SU-DHL-6 (cell line): ENCODE data around the gene YWHAQ.
A peak's percentile ranks its signal among the peaks of the same experiment; 100 is the strongest.
"Not testable (repeated sequence)": the region's sequence is repeated elsewhere in the genome, so short reads cannot be mapped to it uniquely, and the experiment has no call there.

Source experiments
- H2AFZ ChIP-seq: fragments of 200-600 bp; sonication (generic); 2 replicates; pipeline ENCODE4 v1.6.1; 2014; ENCODE audit warnings: low read depth, mild to moderate bottlenecking, moderate library complexity, mixed read lengths, antibody characterized with exemption, low read length; ENCODE audit not compliant: severe bottlenecking
- H3F3A ChIP-seq: fragments of 200-600 bp; shearing (Covaris generic); 2 replicates; pipeline ENCODE4 v1.6.0; 2016; ENCODE audit warnings: antibody characterized with exemption, mild to moderate bottlenecking; ENCODE audit not compliant: insufficient read depth
- H3K27ac ChIP-seq: fragments of 200-600 bp; sonication (generic); 2 replicates; pipeline ENCODE4 v1.5.1; 2016; ENCODE audit warnings: low read depth, mild to moderate bottlenecking, low read length, moderate library complexity, mixed read lengths
- H3K27me3 ChIP-seq: fragments of 200-600 bp; sonication (generic), shearing (Covaris generic); 2 replicates; pipeline ENCODE4 v1.6.0; 2014; ENCODE audit warnings: mild to moderate bottlenecking, low read length
- H3K36me3 ChIP-seq: fragments of 200-600 bp; sonication (generic); 2 replicates; pipeline ENCODE4 v1.6.1; 2014; ENCODE audit warnings: mild to moderate bottlenecking, low read length, mixed read lengths
- H3K4me2 ChIP-seq: fragments of 300-600, 200-600 bp; shearing (Covaris generic), sonication (generic); 2 replicates; pipeline ENCODE4 v1.6.0; 2014; ENCODE audit warnings: low read length, low read depth, mild to moderate bottlenecking; ENCODE audit not compliant: poor library complexity, severe bottlenecking
- H3K4me3 ChIP-seq: fragments of 200-600 bp; sonication (generic); 2 replicates; pipeline ENCODE4 v1.5.1; 2014; ENCODE audit warnings: antibody characterized with exemption, low read length, mild to moderate bottlenecking, mixed read lengths; ENCODE audit not compliant: insufficient read depth, poor library complexity, severe bottlenecking
- H3K79me2 ChIP-seq: fragments of 200-600 bp; sonication (generic); 2 replicates; pipeline ENCODE4 v1.6.1; 2014; ENCODE audit warnings: mild to moderate bottlenecking, low read length, moderate library complexity; ENCODE audit not compliant: insufficient read depth
- H3K9ac ChIP-seq: fragments of 200-600 bp; sonication (generic); 2 replicates; pipeline ENCODE4 v1.7.0; 2014; ENCODE audit warnings: mild to moderate bottlenecking, low read length
- H3K9me2 ChIP-seq: fragments of 200-600 bp; sonication (generic); replicated peaks from 2 replicates; pipeline ENCODE4 v1.6.1; 2014; ENCODE audit warnings: low read length; ENCODE audit not compliant: insufficient read depth
- H3K9me3 ChIP-seq: fragments of 200-600 bp; sonication (generic); 2 replicates; pipeline ENCODE4 v1.6.1; 2014; ENCODE audit warnings: low read length, mixed read lengths; ENCODE audit not compliant: insufficient read depth
- H4K20me1 ChIP-seq: fragments of 200-600 bp; sonication (generic); 2 replicates; pipeline ENCODE4 v1.6.1; 2014; ENCODE audit warnings: low read depth, mild to moderate bottlenecking, antibody characterized with exemption, low read length, moderate library complexity, mixed read lengths
- EZH2phosphoT487 ChIP-seq: fragments of 200-600 bp; sonication (generic), shearing (Covaris generic); conservative IDR thresholded peaks from 2 replicates; pipeline ENCODE4 v1.6.1; 2018; ENCODE audit warnings: mild to moderate bottlenecking, antibody characterized with exemption, low read length, moderate library complexity, mixed read lengths
- TF ChIP-seq, protein P1 (sequence below): fragments of 200-600 bp; sonication (generic); IDR thresholded peaks from one replicate; pipeline ENCODE4 v1.5.1; 2017; ENCODE audit warnings: antibody characterized with exemption, mild to moderate bottlenecking, low read length, moderate library complexity; ENCODE audit not compliant: insufficient read depth, poor library complexity, severe bottlenecking

The YWHAQ gene

DNA sequence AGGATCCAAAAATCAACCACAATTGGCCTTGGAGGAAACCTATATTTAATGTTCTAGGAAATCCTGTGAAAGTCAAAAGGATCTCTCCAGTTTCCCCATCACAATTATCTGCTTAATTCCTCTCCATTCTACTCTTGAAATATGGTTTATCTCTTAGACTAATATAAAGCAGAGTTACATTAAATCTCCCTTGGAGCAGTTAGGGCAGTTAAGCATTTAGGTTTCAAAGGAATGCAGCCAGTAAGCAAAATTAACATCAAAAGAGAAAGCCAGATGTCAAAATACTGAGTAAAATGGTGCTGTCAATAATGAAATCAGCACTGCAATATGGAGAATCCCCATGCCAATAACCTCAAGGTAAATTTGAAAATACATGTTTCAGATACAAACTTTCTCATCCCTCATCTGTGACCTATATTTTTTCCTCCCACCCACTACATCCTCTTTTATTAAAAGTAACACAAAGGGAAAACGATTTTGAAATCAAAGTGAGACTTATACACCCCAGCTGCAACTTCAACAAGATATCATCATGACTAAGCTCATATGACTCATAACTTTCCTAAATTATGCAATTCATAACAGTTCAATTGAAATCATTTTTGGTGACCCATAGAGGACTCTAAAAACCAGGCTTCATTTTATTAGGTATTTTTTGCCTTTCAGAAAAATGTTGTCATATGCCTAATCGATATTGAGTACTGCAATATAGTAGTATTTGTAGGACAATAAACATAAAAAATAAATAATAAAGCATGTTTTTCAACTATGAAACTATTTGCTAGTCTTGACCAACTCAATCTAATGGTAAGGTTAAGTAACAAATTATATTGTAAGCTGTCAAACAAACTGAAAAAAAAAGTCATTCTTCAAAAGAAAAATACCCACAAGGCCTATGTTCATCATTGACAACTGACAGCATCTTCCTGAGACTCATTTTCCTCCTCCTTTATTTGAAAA, 78.3 kb downstream of the YWHAQ start:
- H2AFZ ChIP-seq, result no peak overlapping the region
- no peak for TF ChIP-seq EZH2phosphoT487
- TF ChIP-seq, protein P1, sequence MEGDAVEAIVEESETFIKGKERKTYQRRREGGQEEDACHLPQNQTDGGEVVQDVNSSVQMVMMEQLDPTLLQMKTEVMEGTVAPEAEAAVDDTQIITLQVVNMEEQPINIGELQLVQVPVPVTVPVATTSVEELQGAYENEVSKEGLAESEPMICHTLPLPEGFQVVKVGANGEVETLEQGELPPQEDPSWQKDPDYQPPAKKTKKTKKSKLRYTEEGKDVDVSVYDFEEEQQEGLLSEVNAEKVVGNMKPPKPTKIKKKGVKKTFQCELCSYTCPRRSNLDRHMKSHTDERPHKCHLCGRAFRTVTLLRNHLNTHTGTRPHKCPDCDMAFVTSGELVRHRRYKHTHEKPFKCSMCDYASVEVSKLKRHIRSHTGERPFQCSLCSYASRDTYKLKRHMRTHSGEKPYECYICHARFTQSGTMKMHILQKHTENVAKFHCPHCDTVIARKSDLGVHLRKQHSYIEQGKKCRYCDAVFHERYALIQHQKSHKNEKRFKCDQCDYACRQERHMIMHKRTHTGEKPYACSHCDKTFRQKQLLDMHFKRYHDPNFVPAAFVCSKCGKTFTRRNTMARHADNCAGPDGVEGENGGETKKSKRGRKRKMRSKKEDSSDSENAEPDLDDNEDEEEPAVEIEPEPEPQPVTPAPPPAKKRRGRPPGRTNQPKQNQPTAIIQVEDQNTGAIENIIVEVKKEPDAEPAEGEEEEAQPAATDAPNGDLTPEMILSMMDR, result no peak
- peak overlapping the region; percentile 100 for H3K27ac ChIP-seq
- peaks cover 68% of the 10 kb centered on the region for H3F3A ChIP-seq
- peak overlapping the region; percentile 89 for H3K9ac ChIP-seq
- no peaks in the 10 kb centered on the region for H3K27me3 ChIP-seq
- H3K36me3 ChIP-seq, result no peaks in the 10 kb centered on the region
- H4K20me1 ChIP-seq, result peaks cover 4% of the 10 kb centered on the region; the same call in 1 of the 2 replicates
- peak overlapping the region; percentile 81 for H3K4me3 ChIP-seq
- peaks cover 78% of the 10 kb centered on the region for H3K79me2 ChIP-seq
- no peaks in the 10 kb centered on the region for H3K9me2 ChIP-seq
- H3K4me2 ChIP-seq, result peak overlapping the region; percentile 100
- no peaks in the 10 kb centered on the region for H3K9me3 ChIP-seq

DNA sequence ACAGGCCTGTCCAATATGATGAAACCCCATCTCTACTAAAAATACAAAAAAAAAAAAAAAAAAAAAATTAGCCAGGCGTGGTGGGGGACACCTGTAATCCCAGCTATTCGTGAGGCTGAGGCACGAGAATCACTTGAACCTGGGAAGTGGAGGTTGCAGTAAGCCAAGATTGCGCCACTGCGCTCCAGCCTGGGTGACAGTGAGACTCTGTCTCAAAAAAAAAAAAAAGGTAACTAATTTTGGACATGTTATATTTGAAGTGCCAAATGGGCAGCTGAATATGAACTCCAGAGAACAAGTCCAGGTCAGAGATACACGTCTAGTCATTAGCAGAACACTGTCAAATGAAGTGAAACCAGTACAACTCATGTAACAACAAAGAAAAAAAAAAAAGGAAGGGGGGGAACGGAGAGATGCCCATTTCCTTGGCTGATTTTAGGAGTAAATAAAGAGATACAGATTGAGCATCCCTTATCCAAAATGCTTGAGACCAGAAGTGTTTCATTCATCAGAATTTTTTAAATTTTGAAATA, 79.9 kb downstream of the YWHAQ start:
- peak overlapping the region; percentile 100 for H3K4me2 ChIP-seq

DNA sequence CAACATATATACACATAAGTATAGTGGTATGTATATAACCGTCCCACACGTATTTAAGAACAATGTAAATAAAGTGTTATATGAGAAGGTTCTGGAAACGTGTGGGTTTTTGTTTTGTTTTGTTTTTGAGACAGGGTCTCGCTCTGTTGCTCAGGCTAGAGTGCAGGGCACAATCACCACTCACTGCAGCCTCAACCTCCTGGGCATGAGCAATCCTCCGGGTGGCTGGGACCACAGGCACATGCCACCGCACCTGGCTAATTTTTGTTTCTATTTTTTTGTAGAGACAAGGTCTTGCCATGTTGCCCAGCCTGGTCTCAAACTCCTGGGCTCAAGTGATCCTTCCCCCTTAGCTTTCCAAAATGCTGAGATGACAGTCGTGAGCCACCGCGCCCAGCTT, 81.4 kb downstream of the YWHAQ start:
- Histone ChIP-seq H3K9me2 (no peaks in the 10 kb centered on the region), H3K36me3 (no peaks in the 10 kb centered on the region), H3K4me2 (peak overlapping the region; percentile 100), H3K79me2 (peaks cover 84% of the 10 kb centered on the region), H3F3A (peaks cover 87% of the 10 kb centered on the region), H3K27me3 (no peaks in the 10 kb centered on the region), H3K9me3 (no peaks in the 10 kb centered on the region), H3K27ac (peak overlapping the region; percentile 100), H3K9ac (peak overlapping the region; percentile 89), H4K20me1 (peaks cover 3% of the 10 kb centered on the region; the same call in 1 of the 2 replicates), H2AFZ (no peak overlapping the region), H3K4me3 (peak overlapping the region; percentile 32)
- TF ChIP-seq EZH2phosphoT487, result no peak
- TF ChIP-seq, protein P1, result no peak

More for the DNA sequence above, 79.9 kb downstream of the YWHAQ start:
- H3K79me2 ChIP-seq, result peaks cover 81% of the 10 kb centered on the region
- H3K9me3 ChIP-seq, H4K20me1 ChIP-seq, H3K9me2 ChIP-seq, H3K27me3 ChIP-seq, H2AFZ ChIP-seq, H3K36me3 ChIP-seq: not testable (repeated sequence)
- peak overlapping the region; percentile 30 for H3K4me3 ChIP-seq
- H3K27ac ChIP-seq, result peak overlapping the region; percentile 100
- H3F3A ChIP-seq, result peaks cover 82% of the 10 kb centered on the region
- peak overlapping the region; percentile 89; the same call in 1 of the 2 replicates for H3K9ac ChIP-seq

DNA sequence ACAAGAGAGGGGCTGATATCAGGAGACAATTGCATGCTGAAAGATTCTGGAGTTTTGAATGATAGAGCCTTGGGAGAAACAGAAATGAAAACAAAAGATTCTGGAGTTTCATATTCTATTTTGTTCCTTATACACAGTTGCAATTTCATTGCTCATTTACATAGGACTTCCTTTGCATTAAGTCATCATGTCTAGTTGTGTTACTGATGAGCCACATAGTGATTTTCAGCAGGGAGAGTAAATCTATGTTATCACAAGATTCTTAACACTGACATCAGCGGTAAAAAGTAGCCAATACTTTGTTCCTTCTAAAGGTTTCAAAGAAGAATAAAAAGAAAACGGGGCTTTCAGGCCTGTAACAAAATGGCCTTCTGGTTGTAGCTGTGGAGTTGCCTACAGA, 82.3 kb downstream of the YWHAQ start:
- H3K27ac ChIP-seq, result peak overlapping the region; percentile 100
- H4K20me1 ChIP-seq, result no peaks in the 10 kb centered on the region
- no peak for TF ChIP-seq EZH2phosphoT487
- no peaks in the 10 kb centered on the region for H3K27me3 ChIP-seq
- H3F3A ChIP-seq, result peaks cover 89% of the 10 kb centered on the region
- no peaks in the 10 kb centered on the region for H3K9me2 ChIP-seq
- no peaks in the 10 kb centered on the region for H3K36me3 ChIP-seq
- H3K9me3 ChIP-seq, result no peaks in the 10 kb centered on the region
- H2AFZ ChIP-seq, result no peak overlapping the region
- H3K4me2 ChIP-seq, result peak overlapping the region; percentile 100
- peak overlapping the region; percentile 89 for H3K9ac ChIP-seq
- H3K79me2 ChIP-seq, result peaks cover 84% of the 10 kb centered on the region
- peak overlapping the region; percentile 32 for H3K4me3 ChIP-seq
